GM21360 (cell line): ENCODE measurements around the gene TOB2.

Experiments used
- ATAC-seq: cut with Tn5 transposase; IDR thresholded peaks from one replicate; pipeline ENCODE4 v1.9.1; 2021; ENCODE audit warnings: mild to moderate bottlenecking, moderate library complexity; ENCODE audit not compliant: unreplicated experiment

TOB2 gene, protein sequence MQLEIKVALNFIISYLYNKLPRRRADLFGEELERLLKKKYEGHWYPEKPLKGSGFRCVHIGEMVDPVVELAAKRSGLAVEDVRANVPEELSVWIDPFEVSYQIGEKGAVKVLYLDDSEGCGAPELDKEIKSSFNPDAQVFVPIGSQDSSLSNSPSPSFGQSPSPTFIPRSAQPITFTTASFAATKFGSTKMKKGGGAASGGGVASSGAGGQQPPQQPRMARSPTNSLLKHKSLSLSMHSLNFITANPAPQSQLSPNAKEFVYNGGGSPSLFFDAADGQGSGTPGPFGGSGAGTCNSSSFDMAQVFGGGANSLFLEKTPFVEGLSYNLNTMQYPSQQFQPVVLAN

DNA sequence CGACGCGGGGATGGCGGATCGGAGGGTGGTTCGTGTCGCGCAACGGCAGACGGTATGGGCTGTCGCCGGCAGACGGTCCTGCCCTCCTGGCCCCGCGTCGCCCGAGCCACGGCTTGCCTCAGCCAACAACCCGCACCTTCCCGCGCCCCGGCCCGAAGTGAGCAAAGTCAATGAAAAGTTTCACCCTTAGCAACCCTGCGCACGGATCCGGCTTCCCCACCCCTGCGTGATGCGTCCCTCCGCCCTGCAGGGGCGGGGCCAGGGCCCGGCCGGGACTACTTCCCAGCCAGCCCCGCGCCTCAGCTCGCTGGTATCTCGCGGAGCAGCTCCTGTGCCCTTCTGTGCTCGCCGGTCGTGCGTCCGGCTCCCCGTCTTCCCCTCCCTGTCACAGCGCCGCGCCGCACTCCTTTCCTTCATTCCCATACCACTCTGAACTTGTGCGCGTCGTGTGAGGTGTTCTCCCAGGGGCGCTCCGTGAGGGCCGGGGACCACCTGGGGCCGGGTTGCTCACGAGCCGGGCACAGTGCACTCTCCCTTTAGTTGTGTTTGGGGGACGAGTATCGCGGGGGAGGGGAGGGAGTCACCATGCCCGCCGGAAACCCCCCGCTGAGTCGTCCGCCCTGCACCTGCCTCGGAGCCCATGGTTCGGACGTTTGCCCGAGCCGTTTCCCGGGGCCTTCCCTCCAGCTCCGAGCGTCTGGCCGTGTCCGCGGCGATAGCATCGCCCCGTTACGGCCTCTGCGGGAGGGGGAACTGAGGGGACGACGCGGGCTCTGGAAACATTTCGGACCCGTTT lies at the start of gene TOB2:
Gene TOB2 (minus strand): TSS at position 163 of the 796 bp plus-strand sequence. CDS start 9,456 bp downstream, outside the sequence.
- peak; percentile 42 for ATAC-seq

DNA sequence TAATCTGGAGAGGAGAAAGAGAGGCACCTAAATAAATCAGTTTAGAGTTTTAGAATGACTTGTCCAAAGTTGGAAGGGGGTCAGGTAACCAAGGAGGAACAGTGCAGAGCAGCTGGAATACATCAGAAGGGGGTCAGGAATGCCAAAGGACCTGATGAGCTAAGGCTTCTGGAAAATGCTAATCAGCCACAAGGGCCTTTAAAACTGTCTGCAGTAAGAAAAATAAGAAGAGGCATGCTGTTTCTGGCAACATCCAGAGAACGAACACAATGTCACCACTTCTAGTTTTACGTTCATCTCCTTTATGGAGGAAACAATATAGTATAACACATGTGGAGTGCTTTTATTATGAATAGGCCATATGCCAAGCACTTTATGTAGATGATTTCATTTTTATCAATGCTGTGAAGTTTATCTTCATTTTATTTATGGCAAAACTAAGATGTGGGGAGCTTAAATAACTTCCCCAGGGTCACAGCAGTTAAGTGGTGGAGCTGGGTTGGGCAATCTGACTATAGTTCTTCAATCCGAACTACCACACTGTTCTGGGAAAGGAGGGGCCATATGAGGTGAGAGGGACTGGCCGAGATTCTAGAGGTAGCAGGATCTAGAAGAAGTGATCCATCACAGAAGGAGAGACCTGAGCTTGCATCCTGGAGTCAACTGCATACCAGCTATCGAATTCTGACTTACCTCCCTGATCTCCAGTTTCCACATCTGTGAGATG lies 44.9 kb upstream of the TOB2 start:
- ATAC-seq, result no peak

DNA sequence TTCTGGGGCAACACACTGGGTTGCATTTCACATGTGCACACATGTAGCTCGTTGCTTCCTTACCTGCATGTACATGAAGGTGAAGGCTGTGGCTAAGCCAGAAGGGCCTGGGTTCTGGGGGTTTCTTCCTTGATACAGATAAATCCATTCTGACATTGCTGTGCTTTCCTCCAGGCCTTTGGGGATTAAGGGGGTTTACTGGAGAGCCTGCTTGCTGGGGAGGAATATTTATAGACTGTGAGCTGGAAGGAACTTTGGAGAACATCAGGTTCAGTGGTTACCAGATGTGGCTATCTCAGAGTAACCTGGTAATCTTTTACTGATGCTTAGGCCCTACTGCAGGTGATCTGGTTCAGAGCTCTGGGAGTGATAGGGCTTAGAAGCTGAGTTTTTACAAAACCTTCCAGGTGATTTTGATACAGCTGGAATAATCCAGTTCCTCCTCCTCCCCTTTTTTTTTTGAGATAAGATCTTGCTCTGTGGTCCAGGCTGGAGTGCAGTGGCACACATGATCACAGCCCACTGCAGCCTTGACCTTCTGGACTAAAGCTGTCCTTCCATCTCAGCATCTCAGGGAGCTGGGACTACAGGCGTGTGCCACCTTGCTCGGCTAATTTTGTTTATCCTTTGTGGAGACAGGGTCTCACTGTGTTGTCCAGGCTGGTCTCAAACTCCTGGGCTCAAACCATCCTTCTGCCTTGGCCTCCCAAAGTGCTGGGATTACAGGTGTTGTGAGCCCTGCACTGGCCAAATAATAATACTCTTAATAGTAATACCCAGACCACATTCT lies 42.2 kb upstream of the TOB2 start:
- no peak for ATAC-seq

DNA sequence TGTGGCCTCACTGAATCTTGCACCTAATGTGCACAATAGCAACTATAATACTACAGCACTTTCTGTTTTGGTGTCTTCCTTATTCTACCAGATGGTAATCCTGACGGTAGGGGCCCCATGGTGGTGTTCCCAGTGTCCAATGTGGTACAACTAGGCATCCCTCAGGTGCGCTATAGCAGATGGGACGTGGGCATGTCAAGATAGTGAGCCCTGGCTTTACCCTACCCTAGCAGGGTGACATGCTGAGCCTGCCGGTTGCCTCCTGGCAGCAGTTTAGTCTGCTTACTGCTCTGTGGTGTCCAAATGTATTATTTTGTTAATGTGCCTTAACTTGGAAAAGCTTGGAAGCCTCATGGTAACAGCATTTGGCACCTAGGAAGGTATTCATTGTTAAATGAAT lies 41.5 kb upstream of the TOB2 start:
- no peak for ATAC-seq

DNA sequence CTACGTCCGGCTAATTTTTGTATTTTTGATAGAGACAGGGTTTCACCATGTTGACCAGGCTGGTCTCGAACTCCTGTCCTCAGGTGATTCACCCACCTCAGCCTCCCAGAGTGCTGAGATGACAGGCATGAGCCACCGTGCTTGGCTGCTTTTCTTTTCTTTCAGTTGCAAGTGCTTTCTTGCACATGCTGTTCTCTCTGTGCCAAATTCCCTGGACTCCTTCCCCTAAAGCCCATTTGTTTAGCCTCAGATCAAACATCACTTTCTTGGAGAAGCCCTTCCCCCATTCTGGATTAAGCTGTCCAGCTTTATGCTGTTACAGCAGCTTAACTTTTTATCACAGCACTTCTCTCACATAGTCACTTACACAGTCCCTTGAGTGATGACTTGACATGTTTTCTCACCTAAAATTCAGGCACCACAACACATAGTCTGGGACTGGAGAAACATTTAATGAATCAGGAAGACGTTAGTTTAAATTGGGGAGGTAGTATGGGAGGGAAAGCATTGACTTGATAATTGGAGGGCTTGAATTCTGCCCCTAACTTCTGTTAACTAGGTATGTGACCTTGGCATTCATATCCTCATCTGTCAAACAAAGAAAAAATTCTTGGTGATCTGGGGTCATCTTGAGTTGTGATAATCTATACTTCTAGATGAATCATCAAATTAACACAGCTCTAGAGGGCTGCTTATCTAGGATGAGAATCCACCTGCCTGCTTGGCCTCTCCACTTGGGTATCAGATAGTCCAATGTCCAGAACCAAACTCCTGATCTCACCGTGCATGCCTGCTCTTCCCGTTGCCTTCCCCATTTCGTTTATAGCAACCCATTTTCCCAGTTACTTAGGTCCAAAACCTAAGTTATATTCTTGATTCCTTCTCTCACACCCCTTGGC lies 40.7 kb upstream of the TOB2 start:
- no peak for ATAC-seq

DNA sequence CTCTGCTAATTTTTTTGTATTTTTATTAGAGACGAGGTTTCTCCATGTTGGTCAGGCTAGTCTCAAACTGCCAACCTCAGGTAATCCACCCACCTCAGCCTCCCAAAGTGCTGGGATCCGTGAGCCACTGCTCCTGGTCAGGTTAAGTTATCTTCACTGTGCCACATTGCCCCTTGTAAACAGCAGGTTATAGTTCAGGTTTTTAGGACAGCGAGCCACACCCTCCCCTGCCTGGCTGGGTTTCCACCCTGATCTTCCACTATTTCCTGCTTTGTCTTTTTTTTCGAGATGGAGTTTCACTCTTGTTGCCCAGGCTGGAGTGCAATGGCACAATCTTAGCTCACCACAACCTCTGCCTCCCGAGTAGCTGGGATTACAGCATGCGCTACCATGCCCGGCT lies 38.4 kb upstream of the TOB2 start:
- no peak for ATAC-seq

DNA sequence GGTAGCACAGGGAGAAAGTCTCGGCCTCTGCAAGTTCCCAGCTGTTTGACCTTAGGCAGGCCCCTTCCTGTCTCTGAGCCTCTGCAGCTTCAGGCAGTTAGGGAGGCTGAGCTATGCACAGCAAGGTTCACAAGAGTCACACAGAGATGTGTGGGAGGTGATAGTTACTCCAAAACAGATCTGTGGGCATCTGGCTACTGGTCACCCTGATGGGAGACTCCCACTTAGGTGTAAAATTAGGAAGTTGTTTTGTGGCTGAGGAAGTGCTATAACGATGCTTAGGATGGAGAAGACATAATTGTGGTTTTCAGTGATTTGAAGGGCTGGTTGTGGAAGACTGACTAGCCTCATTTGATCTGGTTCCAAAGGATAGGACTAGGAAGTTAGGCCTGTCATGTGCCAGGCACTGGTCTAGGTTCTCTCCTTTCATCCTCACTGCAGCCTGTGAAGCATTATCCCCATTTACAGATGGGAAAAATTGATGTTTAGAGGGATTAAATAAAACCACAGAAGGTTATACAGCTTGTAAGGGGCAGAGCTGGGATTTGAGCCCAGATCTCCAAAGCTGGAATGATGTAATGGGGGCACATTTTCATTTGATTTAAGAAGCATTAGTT lies 35.8 kb upstream of the TOB2 start:
- ATAC-seq, result no peak

DNA sequence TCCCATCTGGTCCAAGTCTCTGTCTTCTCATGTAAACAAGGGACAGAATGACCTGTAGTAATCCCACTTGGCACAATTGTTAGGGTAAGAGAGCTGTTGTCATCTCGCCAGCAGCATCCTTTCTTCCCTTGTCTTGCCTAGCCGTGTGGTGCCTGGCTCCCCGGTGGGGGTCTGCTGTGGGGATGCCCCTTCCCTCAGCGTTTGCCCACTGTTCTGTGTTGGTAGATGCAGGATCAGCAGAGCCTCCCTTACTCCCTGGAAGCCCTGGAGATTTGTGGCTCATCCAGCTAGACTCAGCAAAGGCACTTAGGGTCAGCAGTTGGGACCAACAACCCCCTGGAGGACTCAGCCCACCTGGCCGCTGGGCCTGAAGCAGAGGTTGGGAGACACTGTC lies 35.3 kb upstream of the TOB2 start:
- no peak for ATAC-seq

DNA sequence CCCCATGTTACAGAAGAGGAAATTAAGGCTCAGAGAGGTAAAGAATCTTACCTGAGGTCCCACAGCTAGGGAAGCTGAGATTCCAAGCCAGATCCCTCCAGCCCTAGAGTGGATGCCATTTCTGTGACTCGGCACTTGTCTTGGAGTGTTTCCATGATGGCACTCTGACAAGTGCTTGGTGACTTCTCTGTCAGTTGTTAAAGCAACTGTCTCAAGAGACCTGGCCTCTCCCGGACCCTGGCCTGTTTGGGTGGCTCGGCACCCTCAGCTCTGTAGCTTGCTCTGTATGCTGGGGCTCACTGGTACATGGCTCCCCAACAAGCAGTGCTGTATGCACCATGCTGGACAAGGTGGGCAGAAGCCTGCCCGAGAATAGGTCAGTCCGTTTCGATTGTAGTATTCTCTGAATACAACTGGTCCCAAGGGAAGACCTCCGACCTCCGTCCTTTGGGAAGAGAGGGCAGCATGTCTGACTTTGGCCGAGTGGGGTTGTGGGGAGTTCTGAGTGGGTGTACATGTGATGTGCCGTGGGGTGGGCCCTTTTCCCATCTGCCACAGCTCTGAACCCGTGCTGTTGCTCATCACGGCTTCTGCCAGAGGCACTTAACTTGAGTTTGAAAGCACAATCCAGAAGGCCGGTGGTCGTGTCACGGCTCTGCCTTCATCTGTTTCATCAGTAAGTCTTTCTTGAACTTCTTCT lies 34.7 kb upstream of the TOB2 start:
- no peak for ATAC-seq

DNA sequence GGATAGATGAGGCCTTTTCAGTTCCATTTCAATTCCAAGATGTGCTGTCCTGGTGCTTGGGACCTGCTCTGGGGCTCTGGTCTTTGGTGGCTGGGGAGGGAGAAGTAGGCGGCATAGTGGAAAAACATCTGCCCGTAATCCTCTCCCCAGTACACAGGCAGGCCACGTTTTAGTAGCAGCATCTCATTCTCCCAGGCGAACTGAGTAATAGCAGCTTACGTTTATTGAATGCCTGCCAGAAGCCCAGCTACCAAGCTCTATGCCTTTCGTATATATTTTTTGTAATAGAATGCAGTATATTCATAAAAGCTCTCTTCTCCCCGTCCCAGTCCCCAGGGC lies 33.8 kb upstream of the TOB2 start:
- ATAC-seq, result no peak

DNA sequence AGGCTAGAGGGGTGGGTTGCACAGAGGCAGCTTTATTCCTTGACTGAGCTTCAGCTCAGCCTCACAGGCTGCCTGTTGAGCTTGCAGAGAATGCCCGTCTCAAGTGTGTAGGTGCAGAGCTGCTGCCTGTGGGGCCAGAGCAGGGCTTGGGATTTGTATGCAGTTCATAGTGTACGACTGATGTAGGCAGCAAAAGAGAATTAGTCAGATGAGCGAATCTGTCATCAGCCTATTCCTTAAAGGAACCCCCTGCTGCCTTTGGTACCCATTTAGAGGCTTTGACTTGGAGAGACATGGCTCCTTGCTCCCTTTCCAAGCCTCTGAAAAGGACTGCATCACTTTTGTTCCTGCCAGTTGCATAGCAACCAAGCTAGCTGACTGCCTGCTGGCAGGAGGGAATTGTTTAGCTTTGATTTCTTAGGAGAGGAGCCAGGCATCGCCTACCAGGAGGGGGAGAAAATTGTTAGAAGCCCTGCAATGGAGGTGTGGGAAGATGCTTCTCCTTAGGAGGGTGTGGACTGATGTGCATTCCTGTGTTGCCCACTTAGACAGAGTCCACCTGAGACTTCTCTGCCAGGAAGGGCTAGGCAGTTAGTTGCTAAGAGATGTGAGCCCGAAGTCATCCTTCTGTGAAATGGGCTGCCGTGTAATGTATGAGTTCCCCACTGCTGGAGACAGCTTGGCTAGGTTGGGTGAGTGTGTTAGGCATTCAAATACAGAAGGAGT lies 33.2 kb upstream of the TOB2 start:
- no peak for ATAC-seq

DNA sequence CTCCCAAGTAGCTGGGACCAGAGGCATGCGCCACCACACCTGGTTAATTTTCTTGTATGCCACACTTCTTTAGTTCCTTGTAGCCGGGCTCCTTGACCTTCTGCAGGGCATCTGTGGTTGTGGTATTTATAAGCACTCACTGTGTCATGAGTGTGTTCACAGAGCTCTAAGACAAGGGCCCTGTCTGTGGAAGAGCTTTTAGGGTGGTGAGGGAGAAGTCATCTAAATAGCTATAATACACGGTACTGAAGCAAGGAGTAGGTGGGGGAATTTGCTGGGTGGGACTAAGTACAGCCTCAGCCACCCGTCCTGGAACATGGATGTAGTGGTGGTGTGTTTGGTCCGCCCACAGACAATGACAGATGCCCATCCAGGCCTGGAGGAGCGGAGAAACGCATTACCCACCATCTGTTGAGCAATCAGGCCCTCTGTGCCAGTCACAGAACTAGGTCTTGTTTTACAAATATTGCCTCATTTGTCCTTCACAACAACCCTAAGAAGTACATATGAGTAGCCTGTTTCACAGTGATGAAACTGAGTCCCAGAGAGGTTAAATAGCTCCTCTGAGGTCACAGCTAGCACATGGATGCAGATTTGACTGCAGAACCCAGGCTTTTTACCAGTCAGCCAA lies 32.4 kb upstream of the TOB2 start:
- no peak for ATAC-seq

DNA sequence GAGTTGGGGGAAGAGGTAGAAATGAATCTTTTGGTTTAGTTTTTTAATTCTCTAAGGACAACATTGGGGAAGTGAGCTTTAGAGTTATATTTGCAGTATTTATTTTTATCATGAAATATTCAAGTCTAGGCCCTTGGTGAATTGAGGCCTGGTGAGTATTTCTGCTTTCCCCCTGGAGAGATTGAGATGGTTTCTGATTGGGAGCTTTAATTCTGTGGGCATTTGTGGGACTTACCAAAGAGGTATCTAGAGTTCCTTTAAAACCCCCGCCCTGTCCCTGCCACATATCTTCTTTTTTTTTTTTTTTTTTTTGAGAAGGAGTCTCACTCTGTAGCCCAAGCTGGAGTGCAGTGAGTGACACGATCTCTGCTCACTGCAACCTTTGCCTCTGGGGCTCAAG lies 31.9 kb upstream of the TOB2 start:
- ATAC-seq, result no peak

DNA sequence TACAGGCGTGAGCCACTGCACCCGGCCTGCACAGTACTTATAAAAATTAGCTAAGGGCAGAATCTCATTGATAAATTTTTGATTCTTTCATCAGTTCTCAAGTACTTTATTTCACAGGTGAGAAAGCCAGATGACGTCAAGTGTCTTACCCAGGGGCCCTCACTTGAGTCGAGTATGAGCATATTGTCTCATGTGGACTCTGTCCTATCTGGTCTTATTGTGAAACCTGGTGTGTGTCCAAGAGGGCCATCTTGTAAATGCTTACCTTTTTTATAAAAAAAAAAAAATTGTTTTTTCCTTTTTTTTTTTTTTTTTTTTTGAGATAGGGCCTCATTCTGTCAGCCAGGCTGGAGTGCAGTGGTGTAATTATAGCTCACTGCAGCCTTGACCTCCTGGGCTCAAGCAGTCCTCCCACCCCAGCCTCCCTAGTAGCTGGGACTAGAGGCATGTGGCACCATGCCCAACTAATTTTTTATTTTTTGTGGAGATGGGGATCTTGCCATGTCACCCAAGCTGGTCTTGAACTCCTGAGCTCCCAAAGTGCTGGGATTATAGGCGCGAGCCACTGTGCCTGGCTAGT lies 28.4 kb upstream of the TOB2 start:
- no peak for ATAC-seq

DNA sequence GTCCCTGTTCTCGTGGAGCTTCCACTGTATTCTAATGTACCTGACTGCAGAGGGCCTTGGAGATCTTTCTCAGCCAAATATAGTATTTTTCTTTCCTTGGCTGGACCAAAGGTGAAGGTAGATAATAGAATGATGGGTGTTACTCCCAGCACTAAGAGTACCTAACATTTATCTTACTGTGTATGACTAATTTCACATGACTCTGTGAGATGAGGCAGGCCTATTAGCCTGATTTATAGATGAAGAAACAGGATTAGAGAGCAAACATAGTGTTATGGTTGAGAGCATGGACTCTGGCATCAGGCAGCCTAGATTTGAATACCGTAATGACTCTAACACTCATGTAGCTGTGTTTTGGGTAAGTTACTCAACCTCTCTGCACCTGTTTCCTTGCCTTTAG lies 25.0 kb upstream of the TOB2 start:
- ATAC-seq, result no peak

DNA sequence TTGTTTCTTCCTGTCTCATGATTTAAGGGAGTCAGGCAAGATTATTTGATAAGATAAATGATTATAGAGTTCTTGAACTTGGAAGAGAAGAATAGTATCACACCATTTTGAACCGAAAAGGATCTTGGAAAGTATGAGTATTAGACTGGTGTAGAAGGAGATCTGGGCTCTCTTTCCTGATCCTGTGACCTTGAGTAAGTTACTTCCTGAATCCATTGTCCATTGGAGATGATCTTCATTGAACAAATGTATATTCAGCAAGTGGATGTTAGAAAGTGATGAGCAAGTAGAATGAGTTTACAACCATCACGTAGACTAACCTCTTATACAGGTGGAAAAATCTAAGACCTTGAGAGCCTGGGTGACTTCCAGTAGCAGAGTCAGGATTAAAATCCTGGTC lies 24.3 kb upstream of the TOB2 start:
- ATAC-seq, result no peak

DNA sequence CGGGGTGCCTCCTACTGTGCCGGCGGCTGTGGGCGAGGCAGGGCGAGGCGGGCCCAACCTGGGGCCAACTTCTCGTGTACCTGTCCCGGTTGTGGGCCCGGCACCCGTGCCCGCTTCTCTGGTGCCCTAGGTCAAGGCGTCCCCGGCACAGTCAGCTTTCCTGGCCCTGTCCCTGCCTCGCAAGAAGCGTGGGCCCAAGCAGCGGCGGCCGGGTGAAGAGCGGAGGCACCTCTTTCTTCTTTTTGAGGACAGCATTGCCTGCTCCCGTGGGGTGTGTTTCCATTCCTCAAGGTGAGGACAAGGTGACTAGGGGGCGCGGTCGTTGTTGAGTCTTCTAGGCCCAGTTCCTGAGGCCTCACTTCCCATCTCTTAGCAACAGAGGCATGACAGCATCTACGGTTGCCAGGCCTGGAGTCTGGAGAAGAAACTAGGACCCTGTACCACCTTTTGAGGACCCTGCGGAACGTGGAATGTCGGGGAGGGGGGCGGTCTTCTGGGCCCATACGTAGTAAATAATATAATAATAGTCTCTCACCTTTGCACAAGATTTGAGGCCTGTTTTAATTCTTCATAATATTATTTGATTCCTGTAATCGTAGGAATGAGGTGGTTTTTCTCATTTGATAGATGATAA lies 22.7 kb upstream of the TOB2 start:
- peak; percentile 12 for ATAC-seq
